OCI-LY7 (cell line): ENCODE results near the gene LSS. TPM values are rescaled to one million over a fixed set of nuclear protein-coding genes. Genes with fewer than 3 reads are reported as not detected.
A peak's percentile ranks its signal among the peaks of the same experiment; 100 is the strongest.
"Not testable (repeated sequence)": the region's sequence is repeated elsewhere in the genome, so short reads cannot be mapped to it uniquely, and the experiment has no call there.

Source experiments
- BruUV-seq: library from RNA; stranded (reverse); fragments of 400-500 nt; replicated peaks from 2 replicates; lab custom pipeline; 2021; lab: Mats Ljungman, UMichigan
- CTCF ChIA-PET: fragments of 300-600 bp; sonication (Branson Sonifier 250); formaldehyde crosslinking; loops from one replicate; lab custom pipeline; 2022; ENCODE audit warnings: antibody characterized with exemption; ENCODE audit not compliant: unreplicated experiment; lab: Charles Lee
- POLR2A ChIA-PET: fragments of 300-600 bp; sonication (Branson Sonifier 250); formaldehyde crosslinking; loops from one replicate; lab custom pipeline; 2022; ENCODE audit warnings: antibody characterized with exemption; lab: Charles Lee
- DNase-seq: peaks from one replicate; pipeline ENCODE4 v3.0.0-alpha.2; 2015; ENCODE audit warnings: low spot score
- H2AFZ ChIP-seq: fragments of 200-600 bp; sonication (generic), shearing (Covaris generic); 2 replicates; pipeline ENCODE4 v1.6.1; 2014; ENCODE audit warnings: mild to moderate bottlenecking, antibody characterized with exemption, low read length, moderate library complexity
- H3K27ac ChIP-seq: fragments of 200-600 bp; sonication (generic); 2 replicates; pipeline ENCODE4 v1.5.1; 2014; ENCODE audit warnings: mixed run types, low read depth, mild to moderate bottlenecking, moderate library complexity, low read length, inconsistent platforms; ENCODE audit not compliant: poor library complexity, severe bottlenecking
- H3K36me3 ChIP-seq: fragments of 200-600 bp; sonication (generic); 2 replicates; pipeline ENCODE4 v1.6.1; 2014; ENCODE audit warnings: mild to moderate bottlenecking, antibody characterized with exemption, low read length, moderate library complexity, mixed read lengths; ENCODE audit not compliant: insufficient read depth
- H3K4me1 ChIP-seq: fragments of 200-600 bp; sonication (generic); 2 replicates; pipeline ENCODE4 v1.5.1; 2014; ENCODE audit warnings: mild to moderate bottlenecking, low read length; ENCODE audit not compliant: insufficient read depth, poor library complexity, severe bottlenecking
- H3K4me2 ChIP-seq: fragments of 200-600 bp; sonication (generic); 2 replicates; pipeline ENCODE4 v1.6.1; 2014; ENCODE audit warnings: mild to moderate bottlenecking, low read length
- H3K4me3 ChIP-seq: fragments of 200-600 bp; sonication (generic); 2 replicates; pipeline ENCODE4 v1.5.1; 2014; ENCODE audit warnings: mild to moderate bottlenecking, low read depth, low read length; ENCODE audit not compliant: poor library complexity, severe bottlenecking
- H3K79me2 ChIP-seq: fragments of 200-600 bp; sonication (generic); 2 replicates; pipeline ENCODE4 v1.6.1; 2016; ENCODE audit warnings: low read depth, mild to moderate bottlenecking, low read length, moderate library complexity, mixed read lengths; ENCODE audit not compliant: insufficient read depth
- H3K9me2 ChIP-seq: fragments of 200-600 bp; sonication (generic); 2 replicates; pipeline ENCODE4 v1.6.1; 2016; ENCODE audit warnings: mild to moderate bottlenecking, low read length, mixed read lengths; ENCODE audit not compliant: insufficient read depth
- H3K9me3 ChIP-seq: fragments of 200-600 bp; sonication (generic); 2 replicates; pipeline ENCODE4 v1.6.1; 2014; ENCODE audit warnings: mild to moderate bottlenecking, mixed run types, low read length, mixed read lengths
- H4K20me1 ChIP-seq: fragments of 200-600 bp; sonication (generic); 2 replicates; pipeline ENCODE4 v1.6.1; 2014; ENCODE audit warnings: mild to moderate bottlenecking, antibody characterized with exemption, low read length, moderate library complexity, mixed read lengths; ENCODE audit not compliant: insufficient read depth
- CTCF ChIP-seq: fragments of 200-600 bp; sonication (generic); conservative IDR thresholded peaks from 2 replicates; pipeline ENCODE4 v1.5.1; 2014; ENCODE audit warnings: mild to moderate bottlenecking, antibody characterized with exemption, low read length, moderate library complexity, mixed read lengths
- EZH2phosphoT487 ChIP-seq: fragments of 200-600 bp; sonication (generic); IDR thresholded peaks from 2 replicates; pipeline ENCODE4 v1.6.1; 2018; ENCODE audit warnings: low read depth, borderline replicate concordance, mild to moderate bottlenecking, mixed run types, antibody characterized with exemption, low read length, moderate library complexity, mixed read lengths
- intact Hi-C: fragments of 100-400 bp; cut with micrococcal nuclease; formaldehyde crosslinking; loops from one replicate; pipeline ENCODE4 v1.10.0; 2022; ENCODE audit not compliant: unreplicated experiment
- total RNA-seq, 2 experiments: library from RNA; depleted of rRNA in 1 of 2; stranded (reverse); fragments of >200 nt in 1 of 2; shearing (Covaris generic) in 1 of 2; gene quantifications; 2 replicates each; pipeline ENCODE4 v1.2.3, GENCODE V29; 2014 to 2022

The LSS gene
- total RNA-seq, 2 experiments from 2014 or later, result 45.4 to 137 TPM

GRCh38 chr21:46149205-46149901 lies 79.2 kb downstream of the LSS start:
- intact Hi-C loops, result no loop called here
- POLR2A ChIA-PET, result no interaction called here

GRCh38 chr21:46148106-46148505 lies 80.5 kb downstream of the LSS start:
- H3K4me1 ChIP-seq, result no peaks in the 10 kb centered on the region
- intact Hi-C loops, result no loop called here
- DNase-seq, result no peak
- CTCF ChIA-PET, result no interaction called here
- no peaks in the 10 kb centered on the region for H3K36me3 ChIP-seq
- H3K9me2 ChIP-seq, result no peaks in the 10 kb centered on the region
- no peaks in the 10 kb centered on the region for H3K79me2 ChIP-seq
- BruUV-seq, result no TSS peak
- TF ChIP-seq CTCF (no peak), EZH2phosphoT487 (no peak)
- no peak overlapping the region for H3K27ac ChIP-seq
- no peak overlapping the region for H2AFZ ChIP-seq
- POLR2A ChIA-PET, result no interaction called here
- no peak overlapping the region for H3K4me3 ChIP-seq
- H3K4me2 ChIP-seq, result no peak overlapping the region
- no peaks in the 10 kb centered on the region for H3K9me3 ChIP-seq
- no peaks in the 10 kb centered on the region for H4K20me1 ChIP-seq

More at GRCh38 chr21:46149205-46149901, 79.2 kb downstream of the LSS start:
- no peaks in the 10 kb centered on the region for H3K9me2 ChIP-seq
- H3K4me3 ChIP-seq, result no peak overlapping the region
- H3K36me3 ChIP-seq, result no peaks in the 10 kb centered on the region
- no peak overlapping the region for H3K4me2 ChIP-seq
- H3K27ac ChIP-seq, result no peak overlapping the region
- H3K79me2 ChIP-seq, result no peaks in the 10 kb centered on the region
- H2AFZ ChIP-seq, result no peak overlapping the region
- no TSS peak for BruUV-seq
- no peaks in the 10 kb centered on the region for H3K4me1 ChIP-seq
- CTCF ChIA-PET, result no interaction called here
- no peaks in the 10 kb centered on the region for H4K20me1 ChIP-seq
- no peaks in the 10 kb centered on the region for H3K9me3 ChIP-seq
- TF ChIP-seq CTCF, result no peak
- no peak for TF ChIP-seq EZH2phosphoT487
- DNase-seq, result no peak

- not testable (repeated sequence) for BruUV-seq, H3K9me3 ChIP-seq
Measured at GRCh38 chr21:46147429-46147828, 81.1 kb downstream of the LSS start.

More at GRCh38 chr21:46147429-46147828, 81.1 kb downstream of the LSS start:
- H3K36me3 ChIP-seq, POLR2A ChIA-PET, H3K4me1 ChIP-seq, H3K79me2 ChIP-seq, intact Hi-C loops, H3K27ac ChIP-seq, H2AFZ ChIP-seq, H3K9me2 ChIP-seq, H3K4me3 ChIP-seq, CTCF ChIA-PET, H3K4me2 ChIP-seq, H4K20me1 ChIP-seq: not testable (repeated sequence)
- peak; percentile 47 for DNase-seq
- TF ChIP-seq CTCF, result peak; percentile 67
